K562 (cell line): ENCODE results near the gene FBXO28. TPM values are rescaled to one million over a fixed set of nuclear protein-coding genes. Genes with fewer than 3 reads are reported as not detected.

Experiments used
- ADNP ChIP-seq: fragments of 200-800 bp; sonication (Bioruptor generic); IDR thresholded peaks from 2 replicates; pipeline ENCODE4 v1.6.1; 2016; ENCODE audit warnings: missing genetic modification characterization, missing compliant biosample characterization
- C11orf30 ChIP-seq: fragments of 450-650 bp; IDR thresholded peaks from 2 replicates; pipeline ENCODE4 v1.6.1; 2016; ENCODE audit warnings: low read depth, mild to moderate bottlenecking
- FOSL1 ChIP-seq: fragments of 200-800 bp; sonication (Bioruptor generic); conservative IDR thresholded peaks from 2 replicates; pipeline ENCODE4 v1.6.1; 2016; ENCODE audit warnings: missing genetic modification characterization, missing compliant biosample characterization
- FOXK1 ChIP-seq: sonication (generic); formaldehyde crosslinking; IDR thresholded peaks from 2 replicates; pipeline ENCODE4 v1.8.0; 2022; ENCODE audit warnings: missing genetic modification reagents, mild to moderate bottlenecking, borderline replicate concordance
- MBD1 ChIP-seq: fragments of 250-450 bp; sonication (Bioruptor Pico); IDR thresholded peaks from 2 replicates; pipeline ENCODE4 v1.8.0; 2022; ENCODE audit warnings: inconsistent platforms
- SMAD4 ChIP-seq: fragments of 250-450 bp; sonication (Bioruptor Pico); conservative IDR thresholded peaks from 2 replicates; pipeline ENCODE4 v1.8.0; 2021; ENCODE audit warnings: inconsistent platforms, mild to moderate bottlenecking, moderate library complexity
- SMARCE1 ChIP-seq: fragments of 450-650 bp; IDR thresholded peaks from 2 replicates; pipeline ENCODE4 v1.7.1; 2016; ENCODE audit warnings: mild to moderate bottlenecking
- TEAD4 ChIP-seq, 2 experiments: sonication (generic) in 1 of 2; formaldehyde crosslinking in 1 of 2; IDR thresholded peaks; 2 replicates each; pipeline versions ENCODE4 v1.6.1 to v1.8.0; 2012 to 2022; ENCODE audit warnings: borderline replicate concordance in 1 of 2, inconsistent platforms in 1 of 2, low read length in 1 of 2, mild to moderate bottlenecking in 1 of 2, missing genetic modification reagents in 1 of 2
- ZNF140 ChIP-seq: fragments of 250-450 bp; sonication (Bioruptor Pico); IDR thresholded peaks from 2 replicates; pipeline ENCODE4 v1.8.0; 2021; ENCODE audit warnings: moderate library complexity, mild to moderate bottlenecking, inconsistent platforms
- ZNF212 ChIP-seq: fragments of 450-650 bp; formaldehyde crosslinking; IDR thresholded peaks from 2 replicates; pipeline ENCODE4 v1.4.0; 2020; ENCODE audit warnings: mild to moderate bottlenecking
- ZNF217 ChIP-seq: sonication (generic); formaldehyde crosslinking; IDR thresholded peaks from 2 replicates; pipeline ENCODE4 v1.8.0; 2022; ENCODE audit warnings: mild to moderate bottlenecking, missing genetic modification reagents
- ZNF24 ChIP-seq: fragments of 450-650 bp; IDR thresholded peaks from 2 replicates; pipeline ENCODE4 v1.6.1; 2016
- polyA plus RNA-seq, 8 experiments: library from polyadenylated mRNA; depleted of rRNA in 4 of 8; stranded (reverse) in 5 of 8; unstranded in 3 of 8; fragments of >200 nt; fragmentation: Nextera tagmentation in 2 of 8; fragmentation: Illumina TruSeq in 1 of 8; extraction: Ambion mirVana in 2 of 8; extraction: Trizol in 1 of 8; gene quantifications; 2 replicates each; pipeline versions ENCODE4 v1.2.1 to v1.2.3, GENCODE V29; 2011 to 2014; ENCODE audit warnings: inconsistent platforms in 1 of 8, missing spikeins in 1 of 8
- total RNA-seq, 7 experiments: library from RNA; depleted of rRNA in 6 of 7; stranded (reverse); fragments of >200 nt in 6 of 7; fragmentation: Illumina TruSeq in 2 of 7; extraction: Trizol in 2 of 7; gene quantifications; 2 replicates each; pipeline versions ENCODE4 v1.2.1 to v1.2.3, GENCODE V29; 2011 to 2021; ENCODE audit warnings: low replicate concordance in 1 of 7
- TF ChIP-seq, protein P1 (sequence below): fragments of 200-800 bp; sonication (Bioruptor generic); IDR thresholded peaks from 2 replicates; pipeline ENCODE4 v1.6.1; 2016; ENCODE audit warnings: missing genetic modification characterization, missing compliant biosample characterization
- TF ChIP-seq, protein P2 (sequence below), 2 experiments: IDR thresholded peaks in 1 of 2; conservative IDR thresholded peaks in 1 of 2; 2 replicates each; pipeline ENCODE4 v1.6.1; 2016; ENCODE audit warnings: low read depth in 2 of 2, mild to moderate bottlenecking in 1 of 2, missing compliant biosample characterization in 1 of 2, missing genetic modification characterization in 1 of 2, moderate library complexity in 1 of 2
- TF ChIP-seq, protein P3 (sequence below): fragments of 250-450 bp; sonication (Bioruptor Pico); IDR thresholded peaks from 2 replicates; pipeline ENCODE4 v1.4.0; 2020; ENCODE audit warnings: borderline replicate concordance

FBXO28 gene
- total and polyA plus RNA-seq, 9 of the 15 experiments (the other 6 are each of a cell fraction or from before 2014, with no cell fraction given), result 4.1 to 34.8 (median 25.3) TPM

DNA sequence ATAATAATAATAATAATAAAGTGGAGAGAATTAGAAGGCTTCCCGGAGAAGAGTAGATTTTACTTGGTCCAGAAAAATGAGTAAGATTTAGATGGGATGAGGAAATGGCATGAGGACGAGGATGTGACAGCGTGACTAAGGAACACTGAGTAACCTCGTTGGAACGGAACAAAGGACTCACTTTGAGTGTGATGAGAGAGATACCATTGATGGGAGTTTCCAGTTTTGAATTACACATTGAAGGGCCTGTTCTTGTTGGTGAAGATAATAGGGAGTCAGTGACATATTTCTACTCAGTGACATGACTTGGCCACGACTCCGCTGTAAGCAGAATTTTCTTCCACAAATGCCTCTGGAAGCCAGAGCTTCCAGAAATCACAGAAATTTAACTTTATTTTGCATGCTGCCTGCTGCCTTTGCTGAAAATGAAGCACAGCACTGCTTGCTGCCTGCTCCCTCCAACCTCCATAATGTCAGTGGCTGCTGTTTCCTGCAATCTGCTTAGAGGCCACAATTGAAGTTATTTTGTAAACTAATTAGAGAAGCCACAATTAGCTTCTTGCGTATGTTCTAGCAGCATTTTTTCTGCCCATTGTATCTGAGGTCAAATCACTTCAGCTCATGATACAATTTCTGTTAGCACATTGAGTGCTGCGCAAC is 33.7 kb upstream of the FBXO28 start (continued):
- TF ChIP-seq MBD1 (no peak), SMARCE1 (peak; percentile 85), C11orf30 (peak; percentile 50), FOXK1 (no peak), FOSL1 (tag) (peak; percentile 97), ADNP (tag) (no peak; the same call in none of the 2 replicates), SMAD4 (peak; percentile 38; the same call in 1 of the 2 replicates), ZNF212 (CRISPR knock-in tag) (no peak), ZNF217 (CRISPR knock-in tag) (no peak), TEAD4 (IDR thresholded peaks at IDR 0.05; ENCODE audit: low read length) (peak; percentile 75), TEAD4 (CRISPR knock-in tag; IDR thresholded peaks at IDR 0.05; ENCODE audit: borderline replicate concordance) (no peak), ZNF24 (0 out of 2 replicates have a peak, but pooled peaks have one; percentile 15), ZNF140 (no peak)
- TF ChIP-seq, protein P1, sequence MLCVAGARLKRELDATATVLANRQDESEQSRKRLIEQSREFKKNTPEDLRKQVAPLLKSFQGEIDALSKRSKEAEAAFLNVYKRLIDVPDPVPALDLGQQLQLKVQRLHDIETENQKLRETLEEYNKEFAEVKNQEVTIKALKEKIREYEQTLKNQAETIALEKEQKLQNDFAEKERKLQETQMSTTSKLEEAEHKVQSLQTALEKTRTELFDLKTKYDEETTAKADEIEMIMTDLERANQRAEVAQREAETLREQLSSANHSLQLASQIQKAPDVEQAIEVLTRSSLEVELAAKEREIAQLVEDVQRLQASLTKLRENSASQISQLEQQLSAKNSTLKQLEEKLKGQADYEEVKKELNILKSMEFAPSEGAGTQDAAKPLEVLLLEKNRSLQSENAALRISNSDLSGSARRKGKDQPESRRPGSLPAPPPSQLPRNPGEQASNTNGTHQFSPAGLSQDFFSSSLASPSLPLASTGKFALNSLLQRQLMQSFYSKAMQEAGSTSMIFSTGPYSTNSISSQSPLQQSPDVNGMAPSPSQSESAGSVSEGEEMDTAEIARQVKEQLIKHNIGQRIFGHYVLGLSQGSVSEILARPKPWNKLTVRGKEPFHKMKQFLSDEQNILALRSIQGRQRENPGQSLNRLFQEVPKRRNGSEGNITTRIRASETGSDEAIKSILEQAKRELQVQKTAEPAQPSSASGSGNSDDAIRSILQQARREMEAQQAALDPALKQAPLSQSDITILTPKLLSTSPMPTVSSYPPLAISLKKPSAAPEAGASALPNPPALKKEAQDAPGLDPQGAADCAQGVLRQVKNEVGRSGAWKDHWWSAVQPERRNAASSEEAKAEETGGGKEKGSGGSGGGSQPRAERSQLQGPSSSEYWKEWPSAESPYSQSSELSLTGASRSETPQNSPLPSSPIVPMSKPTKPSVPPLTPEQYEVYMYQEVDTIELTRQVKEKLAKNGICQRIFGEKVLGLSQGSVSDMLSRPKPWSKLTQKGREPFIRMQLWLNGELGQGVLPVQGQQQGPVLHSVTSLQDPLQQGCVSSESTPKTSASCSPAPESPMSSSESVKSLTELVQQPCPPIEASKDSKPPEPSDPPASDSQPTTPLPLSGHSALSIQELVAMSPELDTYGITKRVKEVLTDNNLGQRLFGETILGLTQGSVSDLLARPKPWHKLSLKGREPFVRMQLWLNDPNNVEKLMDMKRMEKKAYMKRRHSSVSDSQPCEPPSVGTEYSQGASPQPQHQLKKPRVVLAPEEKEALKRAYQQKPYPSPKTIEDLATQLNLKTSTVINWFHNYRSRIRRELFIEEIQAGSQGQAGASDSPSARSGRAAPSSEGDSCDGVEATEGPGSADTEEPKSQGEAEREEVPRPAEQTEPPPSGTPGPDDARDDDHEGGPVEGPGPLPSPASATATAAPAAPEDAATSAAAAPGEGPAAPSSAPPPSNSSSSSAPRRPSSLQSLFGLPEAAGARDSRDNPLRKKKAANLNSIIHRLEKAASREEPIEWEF (CRISPR knock-in tag), result no peak
- TF ChIP-seq, protein P2, sequence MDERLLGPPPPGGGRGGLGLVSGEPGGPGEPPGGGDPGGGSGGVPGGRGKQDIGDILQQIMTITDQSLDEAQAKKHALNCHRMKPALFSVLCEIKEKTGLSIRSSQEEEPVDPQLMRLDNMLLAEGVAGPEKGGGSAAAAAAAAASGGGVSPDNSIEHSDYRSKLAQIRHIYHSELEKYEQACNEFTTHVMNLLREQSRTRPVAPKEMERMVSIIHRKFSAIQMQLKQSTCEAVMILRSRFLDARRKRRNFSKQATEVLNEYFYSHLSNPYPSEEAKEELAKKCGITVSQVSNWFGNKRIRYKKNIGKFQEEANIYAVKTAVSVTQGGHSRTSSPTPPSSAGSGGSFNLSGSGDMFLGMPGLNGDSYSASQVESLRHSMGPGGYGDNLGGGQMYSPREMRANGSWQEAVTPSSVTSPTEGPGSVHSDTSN (CRISPR knock-in tag; IDR thresholded peaks at IDR 0.05; ENCODE audit: low read depth), result no peak
- TF ChIP-seq, protein P2 (tag; conservative IDR thresholded peaks at IDR 0.05; ENCODE audit: low read depth), result peak; percentile 78
- TF ChIP-seq, protein P3, sequence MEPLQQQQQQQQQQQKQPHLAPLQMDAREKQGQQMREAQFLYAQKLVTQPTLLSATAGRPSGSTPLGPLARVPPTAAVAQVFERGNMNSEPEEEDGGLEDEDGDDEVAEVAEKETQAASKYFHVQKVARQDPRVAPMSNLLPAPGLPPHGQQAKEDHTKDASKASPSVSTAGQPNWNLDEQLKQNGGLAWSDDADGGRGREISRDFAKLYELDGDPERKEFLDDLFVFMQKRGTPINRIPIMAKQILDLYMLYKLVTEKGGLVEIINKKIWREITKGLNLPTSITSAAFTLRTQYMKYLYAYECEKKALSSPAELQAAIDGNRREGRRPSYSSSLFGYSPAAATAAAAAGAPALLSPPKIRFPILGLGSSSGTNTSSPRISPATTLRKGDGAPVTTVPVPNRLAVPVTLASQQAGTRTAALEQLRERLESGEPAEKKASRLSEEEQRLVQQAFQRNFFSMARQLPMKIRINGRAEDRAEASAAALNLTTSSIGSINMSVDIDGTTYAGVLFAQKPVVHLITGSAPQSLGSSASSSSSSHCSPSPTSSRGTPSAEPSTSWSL, result no peak
